Memory B cell (primary cell): ENCODE measurements around the gene PHF12.

Experiments
- ATAC-seq: fragments of 150-1000 bp; cut with Tn5 transposase; 2 replicates; pipeline ENCODE4 v1.10.0; 2021; ENCODE audit warnings: low read depth, mild to moderate bottlenecking, moderate library complexity
- DNase-seq, 2 donors: peaks; one replicate each; pipeline ENCODE4 v3.0.0; 2022; ENCODE audit warnings: low spot score in 2 of 2
- H3K27ac Mint-ChIP-seq: one replicate; pipeline ENCODE4 v1.8.0; 2022; ENCODE audit warnings: mild to moderate bottlenecking, moderate library complexity, mixed read lengths
- H3K27me3 Mint-ChIP-seq: one replicate; pipeline ENCODE4 v1.8.0; 2022; ENCODE audit warnings: mixed read lengths
- H3K36me3 Mint-ChIP-seq: one replicate; pipeline ENCODE4 v1.8.0; 2022; ENCODE audit warnings: mild to moderate bottlenecking, mixed read lengths
- H3K4me1 Mint-ChIP-seq: one replicate; pipeline ENCODE4 v1.8.0; 2022; ENCODE audit warnings: mixed read lengths
- H3K4me3 Mint-ChIP-seq: one replicate; pipeline ENCODE4 v1.8.0; 2022; ENCODE audit warnings: mild to moderate bottlenecking, moderate library complexity, mixed read lengths
- H3K9me3 Mint-ChIP-seq: one replicate; pipeline ENCODE4 v1.8.0; 2022; ENCODE audit warnings: mixed read lengths

PHF12 gene

DNA sequence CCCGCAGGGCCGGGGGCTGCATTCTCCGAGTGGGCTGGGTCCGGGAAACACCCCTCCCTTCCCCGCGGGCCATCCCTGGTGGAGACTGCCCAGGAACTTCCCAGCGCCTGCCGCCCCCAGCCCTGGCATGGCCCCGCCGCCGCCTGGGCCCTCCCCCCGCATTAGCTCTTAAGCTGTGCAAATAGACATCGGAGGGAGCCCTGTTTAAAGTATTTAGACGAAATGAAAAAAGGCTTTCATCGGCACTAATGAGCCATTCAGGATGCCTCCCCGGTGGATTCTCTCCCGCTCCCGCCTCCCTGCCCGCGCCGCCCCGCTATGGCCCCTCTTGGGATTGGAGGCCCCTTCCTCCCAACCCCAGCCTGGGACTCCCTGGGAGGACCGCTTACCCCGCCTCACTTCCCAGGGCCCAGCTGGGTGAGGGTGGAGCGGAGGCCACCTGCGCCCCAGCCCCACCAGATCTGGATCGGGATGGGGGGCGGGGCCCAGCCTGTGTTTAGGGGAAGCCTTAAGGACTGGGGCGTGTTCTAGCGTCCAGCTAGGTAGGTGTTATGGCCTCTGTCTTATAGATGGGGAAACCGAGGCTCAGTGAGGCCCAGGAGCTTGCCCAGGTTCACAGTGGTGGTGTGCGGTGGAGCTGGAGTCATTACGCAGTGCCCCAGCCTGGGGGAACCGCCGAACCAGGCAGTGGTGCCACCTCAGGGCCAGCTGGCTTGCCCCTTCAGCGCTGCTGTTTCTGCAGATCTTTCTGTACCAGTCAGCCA is 34.8 kb upstream of the PHF12 start:
- Mint-ChIP-seq H3K36me3 (no peaks in the 10 kb centered on the region), H3K4me1 (peaks cover 18% of the 10 kb centered on the region), H3K27ac (no peak overlapping the region), H3K9me3 (no peaks in the 10 kb centered on the region), H3K27me3 (peaks cover 7% of the 10 kb centered on the region), H3K4me3 (no peak overlapping the region)
- ATAC-seq (no peak), DNase-seq (no peak)

DNA sequence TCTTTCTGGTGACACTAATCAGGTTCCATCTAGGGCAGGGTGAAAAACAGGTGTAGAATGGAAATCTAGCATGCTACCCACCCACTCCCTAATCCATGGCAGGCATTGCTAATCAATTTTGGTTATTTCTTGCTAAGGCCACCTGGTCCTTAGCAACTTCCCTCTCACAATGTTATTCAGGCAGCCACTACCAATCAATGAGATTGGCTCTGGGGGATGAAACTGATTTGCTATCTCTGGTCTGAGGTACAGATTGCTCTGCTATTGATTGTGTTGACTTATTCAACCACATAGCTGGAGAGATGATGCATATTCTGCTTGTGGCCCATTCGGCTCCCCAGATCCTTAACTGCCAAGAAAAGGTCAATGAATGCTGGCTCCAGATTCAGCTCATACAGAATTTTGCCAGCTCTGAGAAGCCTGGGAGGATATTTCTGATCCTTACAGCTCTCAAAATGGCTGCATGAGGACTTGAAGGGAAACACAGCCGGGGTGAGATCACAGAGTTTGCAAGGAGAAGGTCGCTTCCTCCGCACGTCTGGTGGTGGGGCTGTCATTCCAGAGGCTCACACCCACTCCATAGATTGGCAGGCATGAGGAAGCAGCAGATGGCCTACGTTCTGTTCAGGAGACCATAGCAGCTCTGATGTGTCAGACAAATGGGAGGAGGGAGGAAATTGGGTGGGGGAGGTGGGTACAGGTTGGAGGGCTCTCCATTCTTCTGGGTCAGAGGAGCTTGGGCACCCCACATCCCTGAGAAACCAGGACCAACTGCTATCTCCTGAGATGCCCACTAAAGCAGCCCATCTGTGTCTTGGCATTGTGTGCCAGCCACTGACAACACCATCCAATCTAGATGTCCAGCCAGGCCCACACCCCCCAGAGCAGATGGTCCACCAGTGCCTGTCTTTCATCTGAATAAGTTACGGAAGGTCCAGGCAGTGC is 32.2 kb upstream of the PHF12 start:
- ATAC-seq: no peak
- DNase-seq: no peak
- Mint-ChIP-seq H3K27ac (peak overlapping the region; percentile 94), H3K9me3 (no peaks in the 10 kb centered on the region), H3K36me3 (no peaks in the 10 kb centered on the region), H3K4me3 (no peak overlapping the region), H3K4me1 (peaks cover 18% of the 10 kb centered on the region), H3K27me3 (peaks cover 8% of the 10 kb centered on the region)

DNA sequence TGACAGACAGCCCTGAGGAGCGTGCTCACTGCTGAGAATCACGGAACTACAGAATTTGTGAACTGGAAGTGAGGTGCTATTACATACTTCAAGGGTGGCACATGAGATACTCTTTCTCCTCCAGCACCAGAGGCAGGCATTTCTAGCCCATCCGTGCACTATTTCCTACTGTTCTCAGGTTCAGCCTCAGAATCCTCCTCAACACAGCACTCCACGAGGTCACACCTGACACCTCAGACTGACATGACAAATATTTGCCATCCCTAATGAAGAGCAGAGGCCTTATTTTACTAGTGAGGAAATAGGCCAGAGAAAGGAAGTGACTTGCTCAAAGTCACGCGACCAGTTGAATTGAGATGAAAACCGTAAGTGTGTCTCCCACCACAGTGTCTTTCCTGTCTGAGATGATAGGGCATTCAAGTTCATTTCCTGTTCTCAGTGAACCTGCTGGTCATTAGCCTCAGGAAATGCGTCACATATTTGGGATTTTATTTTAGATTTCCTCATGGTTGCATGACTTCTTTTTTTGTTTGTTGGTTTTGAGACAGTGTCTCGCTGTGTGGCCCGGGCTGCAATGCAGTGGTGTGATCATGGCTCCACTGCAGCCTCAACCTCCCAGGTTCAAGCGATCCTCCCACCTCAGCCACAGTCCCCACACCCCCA is 30.9 kb upstream of the PHF12 start:
- Mint-ChIP-seq H3K4me3 (peak overlapping the region; percentile 11), H3K9me3 (no peaks in the 10 kb centered on the region), H3K4me1 (peaks cover 18% of the 10 kb centered on the region), H3K36me3 (no peaks in the 10 kb centered on the region), H3K27me3 (peaks cover 13% of the 10 kb centered on the region), H3K27ac (peak overlapping the region; percentile 94)
- DNase-seq (peak; percentile 34 to 57), ATAC-seq (peak; percentile 92)

- ATAC-seq (no peak), DNase-seq (no peak)
- Mint-ChIP-seq H3K9me3 (no peaks in the 10 kb centered on the region), H3K27me3 (peaks cover 11% of the 10 kb centered on the region), H3K27ac (no peak overlapping the region), H3K36me3 (no peaks in the 10 kb centered on the region), H3K4me1 (peaks cover 16% of the 10 kb centered on the region), H3K4me3 (no peak overlapping the region)
Measured at GRCh38 chr17:28978356-28978964, 27.1 kb upstream of the PHF12 start.

- ATAC-seq: no peak
- H3K9me3 Mint-ChIP-seq: no peaks in the 10 kb centered on the region
- DNase-seq: no peak
- peaks cover 10% of the 10 kb centered on the region for H3K4me1 Mint-ChIP-seq
- H3K27ac Mint-ChIP-seq: no peak overlapping the region
- H3K27me3 Mint-ChIP-seq: peaks cover 11% of the 10 kb centered on the region
- no peak overlapping the region for H3K4me3 Mint-ChIP-seq
- no peaks in the 10 kb centered on the region for H3K36me3 Mint-ChIP-seq
Measured at GRCh38 chr17:28977659-28978355, 26.5 kb upstream of the PHF12 start.

GRCh38 chr17:28975646-28976045 is 24.3 kb upstream of the PHF12 start:
- peaks cover 16% of the 10 kb centered on the region for H3K27me3 Mint-ChIP-seq
- no peaks in the 10 kb centered on the region for H3K36me3 Mint-ChIP-seq
- H3K9me3 Mint-ChIP-seq: no peaks in the 10 kb centered on the region
- H3K4me3 Mint-ChIP-seq: no peak overlapping the region
- H3K27ac Mint-ChIP-seq: no peak overlapping the region
- no peak for DNase-seq
- ATAC-seq: no peak
- no peaks in the 10 kb centered on the region for H3K4me1 Mint-ChIP-seq

- Mint-ChIP-seq H3K27me3 (peaks cover 16% of the 10 kb centered on the region), H3K4me3 (no peak overlapping the region), H3K36me3 (no peaks in the 10 kb centered on the region), H3K9me3 (no peaks in the 10 kb centered on the region), H3K4me1 (no peaks in the 10 kb centered on the region), H3K27ac (no peak overlapping the region)
- no peak for DNase-seq
- ATAC-seq: no peak
Measured at GRCh38 chr17:28975031-28975430, 23.7 kb upstream of the PHF12 start.

DNA sequence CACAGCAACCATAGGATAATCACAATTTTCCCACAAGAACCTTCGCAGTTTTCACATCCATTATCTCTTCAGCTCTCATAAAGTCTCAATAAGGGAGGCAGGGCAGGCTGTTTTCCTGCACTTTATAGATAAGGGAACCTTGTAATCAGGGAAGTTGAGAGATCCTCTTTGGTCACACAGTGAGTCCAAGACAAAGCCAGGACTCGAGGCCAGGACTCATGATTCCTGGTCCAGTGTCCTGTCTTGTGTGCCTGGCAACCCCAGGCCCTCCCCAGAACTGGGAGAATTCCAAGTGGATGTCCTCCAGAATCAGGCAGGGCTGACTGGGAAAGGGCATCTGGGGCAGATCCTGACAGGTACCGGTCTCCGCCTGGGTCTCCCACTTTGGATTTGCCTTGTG is 23.1 kb upstream of the PHF12 start:
- no peak for ATAC-seq

DNA sequence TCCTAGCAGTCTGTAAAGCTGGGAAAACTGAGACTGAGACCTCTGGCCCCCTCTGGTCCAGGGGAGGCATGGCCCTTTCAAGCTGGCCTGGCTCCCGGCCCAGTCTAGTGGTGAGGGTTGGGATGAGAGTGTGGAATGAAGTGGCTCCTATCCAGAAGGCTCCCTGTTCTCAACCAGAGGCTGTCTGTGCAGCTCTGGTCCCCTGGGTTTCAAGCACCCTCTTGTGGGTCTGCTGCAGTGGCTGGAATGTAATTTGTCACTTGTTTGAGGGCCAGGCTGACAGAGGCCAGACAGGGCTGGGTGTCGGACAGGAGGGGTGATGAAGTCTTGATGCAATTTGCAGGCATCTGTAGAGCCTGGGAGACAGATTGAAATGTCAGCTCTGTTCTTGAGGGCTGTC is 22.1 kb upstream of the PHF12 start:
- no peak overlapping the region for H3K27ac Mint-ChIP-seq
- ATAC-seq: no peak
- H3K27me3 Mint-ChIP-seq: peaks cover 12% of the 10 kb centered on the region
- no peaks in the 10 kb centered on the region for H3K36me3 Mint-ChIP-seq
- no peaks in the 10 kb centered on the region for H3K9me3 Mint-ChIP-seq
- no peak for DNase-seq
- H3K4me1 Mint-ChIP-seq: no peaks in the 10 kb centered on the region
- H3K4me3 Mint-ChIP-seq: no peak overlapping the region

More for the DNA sequence above, 23.1 kb upstream of the PHF12 start:
- Mint-ChIP-seq H3K9me3 (no peaks in the 10 kb centered on the region), H3K4me3 (no peak overlapping the region), H3K27me3 (peaks cover 16% of the 10 kb centered on the region), H3K36me3 (no peaks in the 10 kb centered on the region), H3K27ac (no peak overlapping the region), H3K4me1 (no peaks in the 10 kb centered on the region)
- DNase-seq: no peak

GRCh38 chr17:28972437-28972836 is 21.1 kb upstream of the PHF12 start:
- ATAC-seq: no peak
- Mint-ChIP-seq H3K27ac (no peak overlapping the region), H3K4me1 (no peaks in the 10 kb centered on the region), H3K36me3 (no peaks in the 10 kb centered on the region), H3K27me3 (peaks cover 5% of the 10 kb centered on the region), H3K4me3 (no peak overlapping the region), H3K9me3 (no peaks in the 10 kb centered on the region)
- DNase-seq: no peak

DNA sequence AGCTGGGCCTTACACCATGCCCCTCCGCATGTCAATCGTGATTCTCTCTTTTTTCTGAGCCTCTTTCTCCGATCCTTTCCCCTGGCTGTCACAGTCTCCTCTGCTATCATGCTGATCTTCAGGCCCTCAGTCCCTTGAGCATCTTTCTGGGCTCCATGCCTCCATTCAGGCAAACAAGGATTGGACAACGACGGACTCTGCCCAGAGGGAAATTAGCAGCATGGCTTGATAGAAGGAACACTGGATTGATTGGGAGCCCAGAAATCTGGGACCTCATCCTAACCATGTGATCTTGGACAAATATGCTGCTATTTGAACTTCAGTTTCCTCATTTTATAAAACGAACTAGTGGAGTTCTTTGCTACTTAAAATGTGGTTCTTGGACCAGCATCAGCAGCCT is 19.6 kb upstream of the PHF12 start:
- peaks cover 5% of the 10 kb centered on the region for H3K4me1 Mint-ChIP-seq
- H3K36me3 Mint-ChIP-seq: no peaks in the 10 kb centered on the region
- H3K27me3 Mint-ChIP-seq: peaks cover 4% of the 10 kb centered on the region
- no peaks in the 10 kb centered on the region for H3K9me3 Mint-ChIP-seq
- ATAC-seq (no peak), DNase-seq (no peak)
- H3K27ac Mint-ChIP-seq: no peak overlapping the region
- no peak overlapping the region for H3K4me3 Mint-ChIP-seq

- ATAC-seq: no peak
- H3K36me3 Mint-ChIP-seq: no peaks in the 10 kb centered on the region
Measured at GRCh38 chr17:28969706-28970393, 18.5 kb upstream of the PHF12 start.

GRCh38 chr17:28968914-28969295 is 17.6 kb upstream of the PHF12 start:
- H3K4me3 Mint-ChIP-seq: no peak overlapping the region
- peaks cover 8% of the 10 kb centered on the region for H3K4me1 Mint-ChIP-seq
- peak overlapping the region; percentile 42 for H3K27ac Mint-ChIP-seq
- no peak for DNase-seq
- ATAC-seq: no peak
- H3K9me3 Mint-ChIP-seq: no peaks in the 10 kb centered on the region
- no peaks in the 10 kb centered on the region for H3K36me3 Mint-ChIP-seq
- H3K27me3 Mint-ChIP-seq: peaks cover 4% of the 10 kb centered on the region

More at GRCh38 chr17:28969706-28970393, 18.5 kb upstream of the PHF12 start:
- no peak overlapping the region for H3K27ac Mint-ChIP-seq
- peaks cover 8% of the 10 kb centered on the region for H3K4me1 Mint-ChIP-seq
- H3K9me3 Mint-ChIP-seq: no peaks in the 10 kb centered on the region
- no peak overlapping the region for H3K4me3 Mint-ChIP-seq
- DNase-seq: no peak
- peaks cover 4% of the 10 kb centered on the region for H3K27me3 Mint-ChIP-seq
